Esophagus mucosa (tissue), 1 donor: ENCODE measurements around the gene SARDH. TPM values are rescaled to one million over a fixed set of nuclear protein-coding genes. Genes with fewer than 3 reads are reported as not detected.

Experiments used
- ATAC-seq: fragments of 200-7000 bp; cut with Tn5 transposase; one replicate; pipeline ENCODE4 v1.9.1; 2020
- total RNA-seq: library from RNA; stranded (reverse); gene quantifications from one replicate; pipeline ENCODE4 v1.2.4, GENCODE V29; 2023
- donor health status: DM: yes; HTN: yes; CAD: no.

SARDH gene
- 0.12 TPM for total RNA-seq

DNA sequence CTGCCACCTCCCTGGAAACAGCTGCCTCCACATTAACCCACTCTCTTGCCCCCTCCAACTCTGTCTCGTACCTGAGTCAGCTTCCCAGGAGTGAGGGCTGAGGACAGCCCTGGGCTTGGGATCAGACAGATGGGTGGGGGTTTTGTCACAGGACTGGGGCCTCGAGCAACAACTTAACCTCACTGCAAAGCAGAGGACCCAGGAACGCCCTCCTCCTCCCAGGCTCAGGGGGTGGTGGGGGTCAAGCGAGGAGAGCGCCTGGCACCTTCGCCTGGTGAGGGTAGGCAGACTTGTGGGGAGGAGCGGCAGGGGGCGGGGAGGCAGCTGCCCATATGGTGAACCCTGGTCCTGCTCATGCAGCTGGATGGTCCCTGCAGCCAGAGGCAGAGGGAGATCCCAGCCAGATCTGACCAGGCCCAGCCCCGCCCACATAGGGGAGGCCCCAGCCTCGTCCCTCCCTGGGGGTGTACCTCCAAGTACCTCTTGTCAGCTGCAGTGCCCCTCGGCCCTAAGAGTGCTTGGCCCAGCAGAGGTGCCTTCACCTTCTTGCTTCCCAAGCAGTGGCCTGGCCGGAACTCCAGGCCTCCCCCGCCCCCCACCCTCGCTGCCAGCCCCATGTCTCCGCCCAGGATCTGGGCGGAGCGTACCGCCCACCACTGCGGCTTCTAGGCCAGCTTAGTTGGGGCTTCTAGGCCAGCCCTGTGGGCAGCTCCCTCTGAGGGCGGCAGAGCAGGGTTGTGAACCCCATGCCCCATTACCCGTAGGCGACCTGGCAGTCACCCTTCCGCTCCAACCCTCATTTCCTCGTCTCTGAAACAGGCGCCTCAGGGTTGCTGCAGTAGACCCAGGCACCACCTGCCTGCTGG, at the start of gene SARDH:
TSS of gene SARDH (minus strand) at position 579 of the 866 bp plus-strand sequence. CDS start 4,179 bp downstream, outside the sequence.
- ATAC-seq, result peak; percentile 34

- ATAC-seq, result peak; percentile 64
Observed at GRCh38 chr9:133787754-133788025, 49.5 kb upstream of the SARDH start.

GRCh38 chr9:133786907-133787753, 49.0 kb upstream of the SARDH start:
- no peak for ATAC-seq

GRCh38 chr9:133786371-133786753, 48.2 kb upstream of the SARDH start:
- no peak for ATAC-seq

DNA sequence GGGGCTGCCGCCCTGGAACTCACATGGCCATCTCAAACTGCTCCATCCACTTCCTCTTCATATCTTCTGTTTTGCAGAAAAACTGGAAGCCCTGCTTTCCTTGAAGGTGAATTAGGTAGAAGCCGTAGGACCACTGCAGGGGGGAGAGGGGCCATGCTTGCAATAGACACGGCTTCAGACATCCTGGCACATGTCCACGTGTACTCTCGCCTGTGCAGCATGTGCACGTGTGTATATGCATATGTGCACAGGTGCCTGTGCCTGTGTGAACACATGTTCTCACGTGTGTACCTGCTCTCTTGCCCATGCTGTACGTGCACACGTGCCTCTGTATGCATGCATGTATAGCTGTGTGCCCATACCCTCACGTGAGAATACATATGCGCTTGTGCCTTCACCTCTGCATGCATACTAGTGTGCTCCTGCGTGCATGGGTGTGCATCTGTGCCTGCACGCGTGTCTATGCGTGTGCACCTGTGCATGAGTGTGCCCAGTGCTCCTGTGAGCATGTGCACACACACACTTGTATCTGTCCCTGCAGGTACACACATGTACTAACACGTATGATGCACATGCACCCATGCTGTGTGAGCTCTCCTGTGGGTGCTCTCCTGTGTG, 47.7 kb upstream of the SARDH start:
- no peak for ATAC-seq

DNA sequence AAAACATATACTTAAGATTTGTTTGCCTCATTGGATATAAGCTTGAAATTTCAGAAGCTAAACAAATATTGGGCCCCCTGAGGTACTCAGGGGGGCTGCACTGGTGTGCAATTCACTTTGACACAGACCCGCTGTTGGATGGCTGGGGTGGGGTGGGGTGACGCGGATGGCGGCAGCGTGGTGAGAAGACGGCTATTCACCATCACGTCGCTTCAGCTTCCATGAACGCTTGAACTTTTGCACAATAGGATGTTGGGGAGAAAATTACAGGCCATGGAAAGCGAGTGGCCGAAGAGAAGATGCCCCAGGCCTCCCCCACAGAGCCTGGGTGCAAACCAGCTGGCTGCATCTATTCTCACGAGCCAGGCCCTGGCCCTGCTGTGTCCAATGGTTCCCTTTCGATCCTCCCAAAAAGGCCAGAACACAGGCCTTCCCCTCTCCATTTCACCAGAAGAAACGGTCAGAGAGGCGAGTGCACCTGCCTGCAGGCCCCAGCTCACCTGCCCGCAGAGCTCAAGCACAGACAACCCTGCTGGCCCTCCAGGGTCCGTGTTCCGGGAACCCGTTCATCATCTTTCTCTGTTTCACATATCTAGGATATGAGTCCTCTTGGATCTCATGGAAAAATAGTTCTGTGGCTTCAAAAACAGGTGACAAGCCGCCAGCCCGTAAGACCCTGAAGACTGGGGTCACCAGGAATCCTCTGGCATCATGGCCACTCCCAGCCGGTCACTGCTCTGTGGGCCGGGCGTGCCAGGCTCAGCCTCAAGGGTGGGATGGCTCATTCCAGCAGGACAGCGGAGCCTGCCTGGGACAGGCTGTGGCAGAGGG, 46.8 kb upstream of the SARDH start:
- ATAC-seq, result no peak

GRCh38 chr9:133783331-133783731, 45.2 kb upstream of the SARDH start:
- ATAC-seq, result no peak

- peak; percentile 47 for ATAC-seq
Observed at GRCh38 chr9:133782157-133783130, 44.3 kb upstream of the SARDH start.

DNA sequence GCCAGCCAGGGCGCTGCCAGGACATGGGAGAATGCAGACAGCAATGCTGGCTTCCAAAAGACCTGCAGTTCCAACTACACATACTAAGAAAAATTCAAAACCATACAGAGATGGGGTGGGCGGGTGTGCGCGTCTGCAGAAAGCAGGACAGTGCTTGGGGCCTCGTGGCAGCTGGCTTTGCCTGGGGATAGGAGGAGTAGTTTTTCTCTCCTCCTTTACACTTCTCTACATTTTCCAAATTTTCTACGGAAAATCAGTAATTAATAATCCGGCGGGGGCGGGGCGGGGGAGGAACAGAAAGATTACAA, 43.6 kb upstream of the SARDH start:
- no peak for ATAC-seq

DNA sequence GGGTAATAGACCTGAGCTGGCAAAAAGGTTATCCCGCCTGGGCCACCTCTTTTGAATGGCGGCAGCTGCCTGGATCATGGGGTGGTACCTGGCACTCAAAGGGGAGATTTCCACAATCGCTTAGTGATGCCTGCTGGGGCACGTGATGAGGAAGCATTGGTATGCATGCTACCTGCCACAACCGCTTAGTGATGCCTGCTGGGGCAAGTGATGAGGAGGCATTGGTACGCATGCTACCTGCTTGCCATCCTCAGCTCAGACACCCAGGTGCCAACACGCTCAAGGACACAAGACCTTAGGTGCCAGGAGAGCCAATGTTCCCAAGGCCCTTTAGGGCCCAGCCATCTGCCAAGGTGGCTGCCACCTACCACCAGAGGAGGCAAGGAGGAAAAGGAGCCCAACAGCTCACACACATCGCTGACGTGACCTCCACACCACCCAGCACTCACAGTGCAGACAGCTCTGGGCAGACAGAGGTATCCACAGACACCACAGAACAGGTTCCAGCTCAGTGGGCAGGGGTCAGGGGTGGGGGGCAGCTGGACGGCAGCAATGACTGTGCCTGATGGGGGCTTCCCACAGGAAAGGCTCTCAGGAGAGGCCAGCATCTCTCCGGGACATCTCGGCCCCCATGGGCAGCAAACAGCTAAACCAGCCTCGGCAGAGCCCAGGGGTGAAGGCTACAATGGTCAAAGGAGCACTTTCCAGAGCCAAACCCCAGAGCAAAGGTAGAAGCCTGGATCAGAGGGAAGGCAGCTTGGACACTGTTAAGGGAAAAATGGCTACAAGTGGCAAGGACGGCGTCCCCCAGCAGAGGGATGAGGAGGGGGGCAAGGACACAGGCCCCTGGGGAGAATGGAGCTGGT, 43.0 kb upstream of the SARDH start:
- ATAC-seq, result no peak

- ATAC-seq, result no peak
Observed at GRCh38 chr9:133780404-133780945, 42.3 kb upstream of the SARDH start.

DNA sequence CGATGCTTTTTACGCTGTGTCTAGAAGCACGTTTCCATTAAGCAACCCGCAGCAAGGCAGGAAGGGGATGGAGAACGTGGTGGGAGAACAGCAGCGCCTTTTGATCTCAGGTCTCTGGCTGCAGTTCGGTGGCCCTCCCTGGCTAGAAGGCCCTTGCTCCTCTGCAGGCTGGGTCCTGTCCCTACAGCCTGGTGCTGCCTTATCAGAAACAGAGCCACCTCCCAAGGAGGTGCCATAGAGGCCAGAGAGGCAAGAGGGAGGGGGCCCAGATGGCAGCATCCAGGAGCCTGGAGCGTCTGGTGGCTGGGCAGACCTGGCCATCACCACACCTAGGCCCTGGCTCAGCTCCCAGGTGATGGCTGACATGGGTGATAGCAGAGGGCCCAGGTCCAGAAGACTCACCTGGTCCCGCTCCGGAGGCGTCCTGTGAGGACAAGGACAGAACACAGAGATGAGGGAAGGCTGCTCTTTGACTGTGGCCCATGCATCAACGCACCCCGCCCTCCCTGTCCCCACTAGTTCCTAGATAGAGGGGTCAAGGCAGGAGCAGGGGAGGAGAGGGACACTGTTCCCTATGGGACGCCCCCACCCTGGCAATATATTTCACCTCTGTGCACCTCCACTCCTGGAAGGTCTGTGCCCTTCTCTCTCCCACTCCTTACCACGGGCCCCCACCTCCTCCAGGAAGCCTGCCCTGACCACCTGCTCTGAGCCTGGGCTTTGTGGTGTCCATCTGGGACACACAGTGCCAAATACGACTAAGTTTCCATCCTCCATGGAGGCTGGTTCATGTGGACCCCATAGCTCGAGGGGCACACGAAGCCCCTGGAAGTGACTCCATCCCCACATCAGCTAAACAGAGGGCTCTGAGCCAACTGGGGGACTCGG, 41.6 kb upstream of the SARDH start:
- no peak for ATAC-seq

- ATAC-seq, result no peak
Observed at GRCh38 chr9:133779081-133779480, 40.9 kb upstream of the SARDH start.

DNA sequence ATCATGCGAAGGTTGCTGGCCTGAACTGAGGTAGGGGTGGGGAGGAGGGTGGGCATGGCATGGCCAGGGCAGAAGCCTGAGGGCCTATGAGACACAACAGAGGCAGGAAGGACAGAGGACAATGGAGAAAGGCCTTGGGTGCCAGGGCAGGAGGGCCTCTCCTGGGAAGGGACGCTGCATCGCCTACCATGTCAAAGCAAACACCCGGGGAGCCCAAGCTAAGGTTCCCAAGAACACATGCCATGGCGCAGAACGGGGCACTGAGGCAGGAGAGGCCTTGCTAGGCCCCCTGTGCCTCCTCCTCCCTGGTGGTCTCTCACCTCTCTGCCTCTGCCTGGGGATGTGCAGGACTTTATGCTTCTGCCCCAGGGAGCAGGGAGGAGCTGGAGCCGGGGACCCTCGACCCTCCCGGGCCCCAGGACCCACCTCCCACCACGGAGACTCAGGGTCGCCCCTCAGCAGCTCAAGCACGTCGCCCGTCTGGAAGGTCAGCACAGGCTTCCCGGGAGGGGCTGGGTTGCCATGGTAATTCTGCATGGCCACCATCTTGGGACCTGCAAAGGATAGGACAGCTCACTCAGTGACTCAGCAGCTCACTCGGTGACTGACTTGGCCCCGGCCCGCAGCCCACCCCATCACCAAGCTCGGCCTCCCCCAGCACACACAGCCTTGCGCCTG, 40.3 kb upstream of the SARDH start:
- ATAC-seq, result no peak

GRCh38 chr9:133777871-133778270, 39.7 kb upstream of the SARDH start:
- ATAC-seq, result no peak

DNA sequence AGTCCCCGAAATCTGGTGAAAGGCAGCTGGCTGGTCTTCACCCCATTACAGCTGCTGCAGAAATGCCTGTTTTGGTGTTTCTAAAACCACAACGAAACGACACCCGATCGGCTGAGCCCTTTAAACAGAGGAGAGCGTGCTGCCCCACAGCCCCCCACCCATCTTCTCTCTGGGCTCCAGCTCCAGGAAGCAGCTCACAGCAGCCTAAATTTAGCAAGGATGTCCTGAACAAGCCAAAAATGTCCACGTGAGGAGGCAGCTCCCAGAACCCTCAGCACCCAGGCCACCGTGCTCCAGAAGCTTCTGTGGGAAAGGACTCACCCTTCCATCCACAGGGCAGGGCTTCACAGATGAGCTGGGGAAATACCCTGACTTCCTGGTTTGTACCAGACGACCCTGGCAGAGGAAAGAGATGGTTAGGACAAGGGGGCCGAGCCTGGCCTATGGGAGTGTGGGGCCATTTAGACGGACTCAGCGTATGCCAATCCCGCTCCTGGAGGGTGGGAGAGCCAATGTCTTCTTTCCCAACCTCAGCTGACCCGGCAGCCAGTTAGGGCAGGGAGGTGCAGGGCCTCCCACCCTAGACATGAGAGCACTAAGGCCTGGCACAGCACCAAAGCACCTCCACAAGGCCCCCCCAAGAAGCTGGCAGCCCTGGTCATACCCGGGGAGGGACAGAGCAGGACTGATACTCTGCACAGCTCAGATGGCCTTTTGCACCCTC, 39.1 kb upstream of the SARDH start:
- ATAC-seq, result no peak
